Fibroblast of the aortic adventitia (primary cell): ENCODE data around the gene FAM124B. TPM values are rescaled to one million over a fixed set of nuclear protein-coding genes. Genes with fewer than 3 reads are reported as not detected.

ENCODE experiments used
- DNase-seq: peaks from one replicate; pipeline ENCODE4 v3.0.0-alpha.2; 2010; ENCODE audit warnings: low read depth
- H3K4me3 ChIP-seq: 2 replicates; pipeline ENCODE4 v1.5.1; 2011; ENCODE audit warnings: low read depth, mild to moderate bottlenecking, control low read depth, low read length, moderate library complexity
- total RNA-seq: library from RNA; depleted of rRNA; stranded (reverse); fragments of >200 nt; gene quantifications from 2 replicates; pipeline ENCODE4 v1.2.3, GENCODE V29; 2012; ENCODE audit warnings: low replicate concordance
- TF ChIP-seq, protein P1 (sequence below): IDR thresholded peaks from 2 replicates; pipeline ENCODE4 v1.5.1; 2011; ENCODE audit warnings: mild to moderate bottlenecking, low read length, control low read depth, inconsistent platforms; ENCODE audit not compliant: insufficient read depth

FAM124B gene, protein sequence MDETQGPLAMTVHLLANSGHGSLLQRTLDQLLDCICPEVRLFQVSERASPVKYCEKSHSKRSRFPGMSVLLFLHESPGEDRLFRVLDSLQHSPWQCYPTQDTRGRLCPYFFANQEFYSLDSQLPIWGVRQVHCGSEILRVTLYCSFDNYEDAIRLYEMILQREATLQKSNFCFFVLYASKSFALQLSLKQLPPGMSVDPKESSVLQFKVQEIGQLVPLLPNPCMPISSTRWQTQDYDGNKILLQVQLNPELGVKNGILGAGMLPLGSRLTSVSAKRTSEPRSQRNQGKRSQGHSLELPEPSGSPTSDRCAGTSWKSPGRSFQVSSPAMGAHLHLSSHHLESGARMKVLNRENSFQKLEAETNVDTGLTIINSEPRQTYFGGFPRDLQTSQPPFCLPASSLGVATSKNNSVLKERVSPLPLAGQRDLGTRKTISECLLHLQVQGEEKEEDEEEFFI
- under 0.01 and 1.2 TPM in 2 replicates for total RNA-seq

GRCh38 chr2:224401641-224402342 lies at the start of gene FAM124B:
FAM124B (minus strand) TSS chr2:224402107; CDS start chr2:224401768, 339 bp downstream.
- TF ChIP-seq, protein P1, sequence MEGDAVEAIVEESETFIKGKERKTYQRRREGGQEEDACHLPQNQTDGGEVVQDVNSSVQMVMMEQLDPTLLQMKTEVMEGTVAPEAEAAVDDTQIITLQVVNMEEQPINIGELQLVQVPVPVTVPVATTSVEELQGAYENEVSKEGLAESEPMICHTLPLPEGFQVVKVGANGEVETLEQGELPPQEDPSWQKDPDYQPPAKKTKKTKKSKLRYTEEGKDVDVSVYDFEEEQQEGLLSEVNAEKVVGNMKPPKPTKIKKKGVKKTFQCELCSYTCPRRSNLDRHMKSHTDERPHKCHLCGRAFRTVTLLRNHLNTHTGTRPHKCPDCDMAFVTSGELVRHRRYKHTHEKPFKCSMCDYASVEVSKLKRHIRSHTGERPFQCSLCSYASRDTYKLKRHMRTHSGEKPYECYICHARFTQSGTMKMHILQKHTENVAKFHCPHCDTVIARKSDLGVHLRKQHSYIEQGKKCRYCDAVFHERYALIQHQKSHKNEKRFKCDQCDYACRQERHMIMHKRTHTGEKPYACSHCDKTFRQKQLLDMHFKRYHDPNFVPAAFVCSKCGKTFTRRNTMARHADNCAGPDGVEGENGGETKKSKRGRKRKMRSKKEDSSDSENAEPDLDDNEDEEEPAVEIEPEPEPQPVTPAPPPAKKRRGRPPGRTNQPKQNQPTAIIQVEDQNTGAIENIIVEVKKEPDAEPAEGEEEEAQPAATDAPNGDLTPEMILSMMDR, result no peak
- DNase-seq, result peak; percentile 70
- H3K4me3 ChIP-seq, result no peak within 1 kb of the TSS

GRCh38 chr2:224449212-224450147 lies 47.6 kb upstream of the FAM124B start:
- H3K4me3 ChIP-seq, result no peak overlapping the region
- TF ChIP-seq, protein P1, result peak; percentile 53
- no peak for DNase-seq

DNA sequence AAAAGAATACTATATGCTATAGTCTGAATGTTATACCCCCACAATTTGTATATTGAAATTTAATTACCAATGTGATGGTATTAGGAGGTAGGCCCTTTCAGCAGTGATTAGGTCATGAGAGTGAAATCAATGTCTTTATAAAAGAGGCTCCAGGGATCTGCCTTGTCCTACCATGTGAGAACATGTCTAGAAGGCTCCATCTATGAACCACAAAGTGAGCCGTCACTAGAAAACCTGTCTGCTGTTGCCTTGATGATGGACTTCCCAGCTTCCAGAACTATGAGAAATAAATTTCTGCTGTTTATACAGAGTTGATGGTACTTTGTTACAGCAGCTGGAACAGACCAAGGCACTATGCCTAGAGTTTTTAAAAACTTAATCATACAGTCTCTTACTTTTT lies 46.3 kb upstream of the FAM124B start:
- DNase-seq, result no peak
- no peak overlapping the region for H3K4me3 ChIP-seq
- TF ChIP-seq, protein P1, result no peak

DNA sequence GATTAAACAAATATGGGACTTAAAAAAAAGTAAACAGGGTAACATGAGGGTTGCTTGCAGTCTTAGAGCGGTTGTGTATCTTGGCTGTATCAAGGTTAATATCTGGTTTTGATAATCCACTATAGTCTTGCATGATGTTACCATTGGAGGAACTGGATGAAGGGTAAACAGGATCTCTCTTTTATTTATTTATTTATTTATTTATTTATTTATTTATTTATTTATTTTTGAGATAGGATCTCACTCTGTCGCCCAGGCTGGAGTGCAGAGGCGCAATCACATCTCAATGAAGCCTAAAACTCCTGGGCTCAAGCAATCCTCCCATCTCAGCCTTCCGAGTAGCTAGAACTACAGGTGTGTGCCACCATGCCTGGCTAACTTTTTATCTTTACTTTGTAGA lies 42.9 kb upstream of the FAM124B start:
- H3K4me3 ChIP-seq, result no peak overlapping the region
- DNase-seq, result no peak
- TF ChIP-seq, protein P1, result no peak

GRCh38 chr2:224444021-224444420 lies 42.1 kb upstream of the FAM124B start:
- TF ChIP-seq, protein P1, result no peak
- no peak overlapping the region for H3K4me3 ChIP-seq
- no peak for DNase-seq

DNA sequence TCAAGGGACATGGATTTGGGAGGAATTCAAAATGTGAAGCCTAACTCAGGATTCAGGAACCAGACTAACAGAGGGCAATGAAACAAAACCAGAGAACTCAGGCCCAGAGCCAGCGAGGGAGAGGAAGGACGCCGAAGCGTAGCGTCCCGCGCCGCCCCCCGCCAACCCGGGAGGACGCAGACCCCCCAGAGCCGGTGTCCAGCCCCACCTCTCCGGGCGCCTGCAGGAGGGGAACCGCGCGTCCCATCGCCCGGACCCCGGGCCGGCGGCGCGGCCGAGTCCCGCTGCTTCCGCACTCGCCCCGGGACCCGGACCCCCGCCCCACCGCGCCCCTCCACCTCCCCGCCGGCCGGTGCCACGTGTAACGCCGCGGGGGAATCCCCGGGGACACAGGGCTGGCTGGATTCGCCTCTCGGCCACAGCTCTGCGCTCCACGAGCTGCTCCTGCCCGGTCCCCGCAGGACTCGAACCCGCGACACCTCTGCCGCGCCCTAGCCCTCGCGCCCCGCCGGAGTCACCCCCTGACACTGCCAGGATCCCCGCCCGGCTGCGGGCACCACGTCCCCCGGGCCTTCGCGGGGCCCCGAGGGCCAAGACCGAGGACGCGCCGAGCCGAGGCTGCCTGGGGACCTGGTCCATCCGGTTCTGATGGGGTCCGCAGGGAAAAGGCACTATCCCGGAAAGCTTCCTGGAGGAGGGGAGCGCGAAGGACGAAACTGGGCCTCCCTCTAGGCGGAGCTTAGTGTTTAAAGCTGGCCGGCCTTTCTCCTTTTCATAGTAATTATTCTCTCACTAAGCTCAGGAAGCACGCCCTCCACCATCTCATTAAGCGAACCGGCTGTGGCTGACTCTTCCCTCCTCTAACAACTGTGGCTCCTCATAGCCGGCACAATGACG lies 40.4 kb upstream of the FAM124B start:
- H3K4me3 ChIP-seq, result peak overlapping the region; percentile 64
- TF ChIP-seq, protein P1, result no peak
- DNase-seq, result peak; percentile 5
